ENCODE data around the gene HMGN4. TPM values are rescaled to one million over a fixed set of nuclear protein-coding genes. Genes with fewer than 3 reads are reported as not detected.

The HMGN4 gene
- polyA plus RNA-seq, 3 donors: 28.1 to 116 (median 91.3) TPM

- peaks cover 0 to 6% (median 2%) of the 10 kb centered on the region in 7 donors for H3K9me3 Mint-ChIP-seq
- H3K79me2 ChIP-seq (ENCODE audit: insufficient read depth, low read length): peaks cover 17% of the 10 kb centered on the region
- no peak overlapping the region for H3K27ac ChIP-seq (ENCODE audit: low read depth in 1 of 2, low read length in 2 of 2)
- H3K4me3 ChIP-seq (replicated peaks in 1 of 3; ENCODE audit: low read depth in 2 of 3, low read length in 3 of 3): peak overlapping the region in 1 of 3 experiments; percentile 94
- peaks cover 21 to 31% of the 10 kb centered on the region in 2 donors for H3K27me3 ChIP-seq (ENCODE audit: control insufficient read depth in 2 of 2, insufficient read depth in 2 of 2, low read length in 2 of 2)
- H3K9me3 ChIP-seq (replicated peaks in 1 of 2; ENCODE audit: control insufficient read depth in 1 of 2, insufficient read depth in 1 of 2, low read length in 2 of 2): no peaks in the 10 kb centered on the region
- peaks cover 28% of the 10 kb centered on the region for H3K4me1 Mint-ChIP-seq
- H4K20me1 ChIP-seq (ENCODE audit: insufficient read depth, low read length): no peaks in the 10 kb centered on the region
- no peak for TF ChIP-seq CTCF (IDR thresholded peaks at IDR 0.05)
- 12% methylated on average over 6 of the region's 23 CpGs for WGBS (ENCODE audit: insufficient coverage)
- peaks cover 19 to 39% of the 10 kb centered on the region in 2 donors for H3K4me1 ChIP-seq (ENCODE audit: control insufficient read depth in 1 of 2, insufficient read depth in 2 of 2, low read length in 2 of 2)
- intact Hi-C loops (cut with micrococcal nuclease): loop anchor here (1.0 to 10.0 kb wide), 3 partner anchors 21 to 550 kb away; a partner anchor contains a TSS
- H3K4me2 ChIP-seq (replicated peaks; ENCODE audit: extremely low read depth, low read length, poor library complexity, severe bottlenecking): peak overlapping the region; percentile 96
- DNase-seq: peak in 2 of 3 donors; percentile 23 to 29
- H3K36me3 Mint-ChIP-seq: peaks cover 21 to 22% of the 10 kb centered on the region in 2 donors
- H3K36me3 ChIP-seq (replicated peaks in 1 of 2; ENCODE audit: control insufficient read depth in 1 of 2, insufficient read depth in 2 of 2, low read length in 2 of 2): peaks cover 19 to 20% of the 10 kb centered on the region in 2 donors
- peaks cover 19 to 29% (median 27%) of the 10 kb centered on the region in 3 donors for H3K27me3 Mint-ChIP-seq (ENCODE audit: low read depth in 3 of 3)
- H2AFZ ChIP-seq (ENCODE audit: insufficient read depth, low read depth, low read length, poor library complexity, severe bottlenecking): no peak overlapping the region
- no peak overlapping the region for H3K27ac Mint-ChIP-seq
- peak overlapping the region in 1 of 2 donors; percentile 67 for H3K4me3 Mint-ChIP-seq
- H3K9ac ChIP-seq (ENCODE audit: insufficient read depth, low read length, poor library complexity, severe bottlenecking): no peak overlapping the region
Observed at GRCh38 chr6:26594730-26595632, 56.8 kb downstream of the HMGN4 start.

GRCh38 chr6:26595669-26596269 lies 57.6 kb downstream of the HMGN4 start:
- H3K4me1 Mint-ChIP-seq: peaks cover 28% of the 10 kb centered on the region
- Histone ChIP-seq H2AFZ (ENCODE audit: insufficient read depth, low read depth, low read length, poor library complexity, severe bottlenecking) (peak overlapping the region; percentile 72), H3K9me3 (replicated peaks in 1 of 2; ENCODE audit: control insufficient read depth in 1 of 2, insufficient read depth in 1 of 2, low read length in 2 of 2) (no peaks in the 10 kb centered on the region), H3K27me3 (ENCODE audit: control insufficient read depth in 2 of 2, insufficient read depth in 2 of 2, low read length in 2 of 2) (peaks cover 21 to 31% of the 10 kb centered on the region in 2 donors), H3K9ac (ENCODE audit: insufficient read depth, low read length, poor library complexity, severe bottlenecking) (peak overlapping the region; percentile 48), H3K4me3 (replicated peaks in 1 of 3; ENCODE audit: low read depth in 2 of 3, low read length in 3 of 3) (peak overlapping the region; percentile 13 to 94 (median 83)), H3K4me2 (replicated peaks; ENCODE audit: extremely low read depth, low read length, poor library complexity, severe bottlenecking) (peak overlapping the region; percentile 96), H3K27ac (ENCODE audit: low read depth in 1 of 2, low read length in 2 of 2) (peak overlapping the region in 1 of 2 donors; percentile 95), H3K36me3 (replicated peaks in 1 of 2; ENCODE audit: control insufficient read depth in 1 of 2, insufficient read depth in 2 of 2, low read length in 2 of 2) (peaks cover 19 to 24% of the 10 kb centered on the region in 2 donors), H3K4me1 (ENCODE audit: control insufficient read depth in 1 of 2, insufficient read depth in 2 of 2, low read length in 2 of 2) (peaks cover 19 to 39% of the 10 kb centered on the region in 2 donors), H3K79me2 (ENCODE audit: insufficient read depth, low read length) (peaks cover 17% of the 10 kb centered on the region), H4K20me1 (ENCODE audit: insufficient read depth, low read length) (no peaks in the 10 kb centered on the region)
- peaks cover 19 to 26% (median 25%) of the 10 kb centered on the region in 3 donors for H3K27me3 Mint-ChIP-seq (ENCODE audit: low read depth in 3 of 3)
- H3K36me3 Mint-ChIP-seq: peaks cover 25 to 29% of the 10 kb centered on the region in 2 donors
- intact Hi-C loops (cut with micrococcal nuclease): loop anchor here (1.0 to 10.0 kb wide), 3 partner anchors 21 to 549 kb away; a partner anchor contains a TSS
- peak; percentile 76 to 88 (median 83) for DNase-seq
- WGBS (ENCODE audit: insufficient coverage): 0% methylated on average over 31 of the region's 39 CpGs
- peak; percentile 99 for TF ChIP-seq CTCF (IDR thresholded peaks at IDR 0.05)
- no peak overlapping the region for H3K27ac Mint-ChIP-seq
- no peak overlapping the region for H3K4me3 Mint-ChIP-seq
- peaks cover 0 to 6% (median 2%) of the 10 kb centered on the region in 7 donors for H3K9me3 Mint-ChIP-seq

All from CD14-positive monocyte (primary cell).